GM18499 (cell line): Measurements from ENCODE around the gene GRIK1.

ENCODE experiments used
- ATAC-seq: cut with Tn5 transposase; IDR thresholded peaks from one replicate; pipeline ENCODE4 v1.9.1; 2021; ENCODE audit warnings: moderate number of reproducible peaks; ENCODE audit not compliant: insufficient read depth, unreplicated experiment

GRIK1 gene

GRCh38 chr21:29568020-29568697 lies 371.6 kb downstream of the GRIK1 start:
- no peak for ATAC-seq

DNA sequence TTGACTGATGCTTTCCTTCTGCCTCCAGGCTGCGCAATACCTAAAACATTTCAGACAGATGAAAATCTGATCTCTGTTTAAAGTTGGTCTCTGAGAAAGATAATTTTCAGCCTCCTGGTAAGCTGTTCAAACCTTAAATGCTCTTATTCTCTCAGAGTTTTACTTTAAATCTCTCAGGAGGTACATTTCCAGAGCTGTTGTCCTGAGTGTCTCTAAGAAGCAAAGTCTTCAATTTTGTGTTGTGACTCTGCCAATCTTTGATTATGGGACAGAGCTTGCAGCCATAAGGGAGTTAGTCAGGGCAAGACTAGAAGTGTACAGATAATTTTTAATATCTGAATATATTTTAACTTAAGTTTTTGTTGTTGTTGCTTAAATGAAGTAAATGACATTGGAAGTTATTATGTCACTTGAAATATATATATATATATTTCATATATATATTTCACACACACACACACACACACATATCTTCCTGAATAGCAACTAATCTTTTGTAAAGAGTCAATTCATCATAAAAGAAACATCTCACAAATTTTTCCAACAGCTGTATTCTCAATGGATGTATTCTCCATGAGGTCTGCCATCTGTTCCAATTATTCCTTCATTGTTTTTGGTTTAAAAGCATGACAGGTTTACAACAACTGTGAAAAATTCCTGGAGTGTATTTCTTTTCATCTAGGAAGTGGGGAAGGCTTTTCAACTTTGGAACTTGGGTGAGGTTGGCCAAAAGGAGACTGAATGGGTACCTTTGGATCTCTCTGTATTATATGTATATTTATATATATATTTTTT lies 381.7 kb downstream of the GRIK1 start:
- no peak for ATAC-seq

GRCh38 chr21:29557200-29557599 lies 382.6 kb downstream of the GRIK1 start:
- ATAC-seq, result no peak

- ATAC-seq, result no peak
Observed at GRCh38 chr21:29555601-29556000, 384.2 kb downstream of the GRIK1 start.

GRCh38 chr21:29550205-29550604 lies 389.6 kb downstream of the GRIK1 start:
- ATAC-seq, result no peak

- ATAC-seq, result no peak
Observed at GRCh38 chr21:29549614-29550013, 390.2 kb downstream of the GRIK1 start.

- ATAC-seq, result no peak
Observed at GRCh38 chr21:29547998-29548397, 391.8 kb downstream of the GRIK1 start.

- ATAC-seq, result no peak
Observed at GRCh38 chr21:29546071-29546470, 393.7 kb downstream of the GRIK1 start.

- ATAC-seq, result no peak
Observed at GRCh38 chr21:29540289-29540688, 399.5 kb downstream of the GRIK1 start.

- ATAC-seq, result no peak
Observed at GRCh38 chr21:29538115-29538514, 401.7 kb downstream of the GRIK1 start.

DNA sequence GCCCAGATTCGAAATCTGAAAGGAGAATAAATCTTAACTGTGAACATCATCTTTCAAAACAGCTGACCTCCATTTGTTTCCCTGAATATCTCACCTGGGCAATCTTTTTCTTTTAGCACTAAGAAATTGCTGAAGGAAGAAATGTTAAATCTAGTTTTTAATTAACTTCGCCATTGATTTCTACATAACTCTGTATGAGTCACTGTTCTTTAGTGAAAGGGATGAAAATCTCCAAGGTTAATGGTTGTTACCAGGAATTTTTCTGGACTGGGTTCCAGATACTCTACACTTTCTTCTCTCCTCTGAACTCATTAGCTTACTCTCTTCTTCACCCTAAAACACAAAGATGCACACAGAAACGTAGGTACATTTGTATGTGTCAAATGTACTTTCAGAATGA lies 405.3 kb downstream of the GRIK1 start:
- ATAC-seq, result no peak

DNA sequence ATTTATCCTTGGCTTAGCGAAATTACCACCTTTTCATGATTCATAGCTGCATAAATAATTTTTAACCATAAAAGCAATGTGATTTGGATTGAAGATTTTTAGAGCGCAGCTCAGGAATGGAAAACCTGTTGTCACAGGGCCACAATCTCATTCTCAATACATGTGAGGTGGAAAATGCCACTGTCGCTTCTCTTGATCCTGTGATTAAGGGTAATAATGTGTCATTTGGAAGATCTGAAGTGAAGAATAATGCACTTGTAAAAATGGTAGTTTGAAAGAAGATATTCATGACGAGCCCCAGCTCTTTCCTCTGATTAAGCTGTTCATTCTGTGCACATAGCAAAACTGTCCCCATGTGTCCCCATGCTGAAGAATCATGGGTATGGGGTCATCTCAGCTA lies 410.7 kb downstream of the GRIK1 start:
- ATAC-seq, result no peak

- no peak for ATAC-seq
Observed at GRCh38 chr21:29526545-29526944, 413.3 kb downstream of the GRIK1 start.

DNA sequence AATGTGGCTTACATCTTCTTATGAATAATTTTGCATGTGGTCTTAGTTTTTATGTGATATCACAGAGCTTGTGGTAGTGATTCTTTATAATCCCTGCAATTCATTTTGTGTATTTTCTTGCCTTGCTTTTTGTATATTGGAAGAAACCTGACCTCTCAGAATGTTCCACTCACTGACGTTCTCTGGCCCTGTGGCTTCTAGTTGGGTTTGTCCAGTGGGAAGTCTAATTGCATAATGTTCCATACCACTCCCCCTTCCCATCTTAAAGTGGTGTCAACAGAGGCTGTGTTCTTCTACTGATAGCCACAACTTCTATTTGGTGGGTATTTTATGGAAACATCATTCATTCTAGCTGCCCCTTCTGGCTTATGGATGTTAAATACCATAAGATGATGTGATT lies 415.7 kb downstream of the GRIK1 start:
- ATAC-seq, result no peak

DNA sequence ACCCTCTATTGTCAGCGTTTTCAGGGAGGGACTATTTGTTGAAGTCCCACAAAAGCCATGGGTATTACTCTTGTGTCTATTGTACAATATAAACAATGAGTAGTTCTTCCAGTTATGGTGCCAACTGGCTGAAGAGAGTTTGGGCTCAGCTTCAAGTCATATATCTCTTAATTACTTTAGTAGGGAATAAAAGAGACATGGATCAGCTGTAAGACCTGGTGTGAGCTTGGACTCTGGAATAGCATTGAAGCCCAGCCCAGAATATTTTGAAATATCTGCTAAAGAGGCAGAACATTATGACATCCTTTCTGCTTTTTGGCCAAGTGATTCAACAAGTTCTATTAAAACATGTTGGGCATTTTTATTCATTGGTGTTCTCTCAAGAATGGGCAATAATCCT lies 416.1 kb downstream of the GRIK1 start:
- ATAC-seq, result no peak

DNA sequence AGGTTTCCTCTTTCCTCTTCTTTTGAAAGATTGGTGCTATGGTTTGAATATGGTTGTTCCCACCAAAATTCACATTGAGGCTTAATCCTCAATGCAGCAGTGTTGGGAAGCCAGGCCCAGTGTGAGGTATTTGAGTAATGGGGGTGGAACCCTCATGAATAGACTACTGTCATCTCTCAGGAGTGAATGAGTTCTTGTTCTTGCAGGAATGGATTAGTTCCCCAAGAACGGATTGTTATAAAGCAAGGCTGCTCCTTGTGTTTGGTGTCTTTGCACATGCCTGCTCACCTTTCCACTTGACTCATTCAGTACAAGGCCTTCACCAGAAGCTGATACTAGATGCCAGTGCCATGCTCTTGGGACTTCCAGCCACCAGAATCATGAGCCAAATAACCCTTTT lies 417.9 kb downstream of the GRIK1 start:
- ATAC-seq, result no peak

GRCh38 chr21:29520171-29520570 lies 419.6 kb downstream of the GRIK1 start:
- ATAC-seq, result no peak

DNA sequence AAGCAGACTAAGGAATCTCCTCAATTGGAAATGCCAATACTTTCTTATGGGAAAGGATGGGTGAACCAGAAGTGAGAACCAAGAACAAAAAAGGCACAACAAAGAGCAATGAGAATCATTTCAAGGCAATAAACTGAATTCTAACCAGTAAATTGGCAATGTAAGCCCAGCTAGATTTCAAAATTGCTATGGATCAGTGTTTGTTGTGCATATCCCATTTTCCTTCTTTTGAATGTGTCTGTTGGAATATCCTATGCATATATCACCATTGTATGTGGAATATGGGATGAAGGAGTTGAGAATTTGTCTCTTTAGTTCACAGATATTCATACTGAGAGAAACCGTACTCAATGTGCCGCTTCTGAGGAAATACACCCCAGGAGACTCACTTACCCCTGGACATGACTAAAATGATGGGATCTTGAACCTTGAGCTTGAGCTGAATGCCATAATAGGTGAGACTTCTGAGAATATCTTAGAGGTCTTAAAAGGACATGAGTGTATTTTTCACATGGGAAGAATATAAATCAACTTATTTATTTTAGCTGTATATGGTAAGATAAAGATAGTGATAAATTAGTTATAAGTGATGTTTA lies 425.0 kb downstream of the GRIK1 start:
- no peak for ATAC-seq

DNA sequence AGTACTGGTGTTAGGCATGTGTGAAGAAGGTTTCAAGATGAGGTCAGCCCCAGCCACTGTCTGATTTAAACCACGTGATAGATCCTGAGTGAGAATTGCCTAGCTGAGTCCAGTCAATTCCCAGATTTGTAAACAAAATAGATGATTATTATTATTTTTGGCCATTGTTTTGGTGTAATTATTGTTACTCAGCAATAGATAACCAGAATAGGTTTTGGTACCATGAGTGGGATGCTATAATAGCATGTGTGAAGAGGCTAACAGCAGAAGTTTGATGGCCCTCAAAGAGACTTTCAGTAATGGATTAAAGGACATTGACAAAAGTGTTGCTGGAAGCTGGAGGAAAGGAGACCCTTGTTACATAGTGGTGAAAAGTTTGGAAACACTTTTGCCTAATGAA lies 426.3 kb downstream of the GRIK1 start:
- ATAC-seq, result no peak

- ATAC-seq, result no peak
Observed at GRCh38 chr21:29511096-29511495, 428.7 kb downstream of the GRIK1 start.

DNA sequence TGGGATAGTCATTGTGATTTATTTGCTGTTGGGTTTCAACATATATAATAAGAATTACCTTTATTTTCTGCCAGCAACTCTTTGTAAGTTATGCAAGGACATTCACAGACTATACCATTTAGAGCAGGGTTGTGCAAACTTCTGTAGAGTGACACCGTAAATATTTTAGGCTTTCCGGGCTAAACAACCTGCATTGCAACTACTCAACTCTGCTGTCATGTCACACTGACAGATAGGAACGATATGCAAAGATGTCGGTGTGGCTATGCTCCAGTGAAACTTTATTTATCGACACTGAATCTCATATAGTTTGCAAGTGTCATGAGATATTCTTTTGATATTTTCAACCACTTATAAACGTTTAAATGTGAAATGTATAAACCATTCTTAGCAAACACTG lies 430.7 kb downstream of the GRIK1 start:
- ATAC-seq, result no peak

DNA sequence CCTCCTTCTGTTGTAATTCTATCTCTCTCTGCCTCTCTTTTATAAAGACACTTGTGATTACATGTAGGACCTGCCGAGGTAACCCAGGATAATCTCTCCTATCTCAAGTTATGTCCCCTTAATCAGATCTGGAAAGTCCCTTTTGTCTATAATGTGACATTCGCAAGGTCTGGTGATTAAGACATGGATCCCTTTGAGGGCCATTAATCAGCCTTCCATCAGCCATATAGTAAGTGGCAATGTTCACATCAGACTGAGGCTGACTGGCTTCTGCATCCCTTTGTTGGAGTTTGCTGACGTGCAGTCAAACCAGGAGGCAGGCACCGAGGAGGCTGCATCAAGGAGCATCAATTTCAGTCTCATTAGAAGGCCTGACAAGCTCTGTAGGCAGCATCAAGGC lies 431.5 kb downstream of the GRIK1 start:
- no peak for ATAC-seq
